HCT116 (cell line): ENCODE measurements around the gene AMBP. TPM values are rescaled to one million over a fixed set of nuclear protein-coding genes. Genes with fewer than 3 reads are reported as not detected.

Experiments used
- ATAC-seq: fragments of 200-7000 bp; cut with Tn5 transposase; 2 replicates; pipeline ENCODE4 v1.9.1; 2020; ENCODE audit warnings: mild to moderate bottlenecking, moderate library complexity
- BruUV-seq: library from RNA; stranded (reverse); fragments of 400-500 nt; replicated peaks from 2 replicates; lab custom pipeline; 2021; lab: Mats Ljungman, UMichigan
- CTCF ChIA-PET: fragments of 300-600 bp; sonication (Branson Sonifier 250); formaldehyde crosslinking; loops from one replicate; lab custom pipeline; 2021; ENCODE audit warnings: antibody characterized with exemption; lab: Charles Lee
- POLR2A ChIA-PET: fragments of 300-600, 350-600 bp; sonication (Branson Sonifier 250); formaldehyde crosslinking; loops from one replicate; lab custom pipeline; 2021; ENCODE audit warnings: antibody characterized with exemption; lab: Charles Lee
- RAD21 ChIA-PET, 2 experiments: fragments of 300-600 bp; sonication (Branson Sonifier 250); formaldehyde crosslinking; loops; one replicate each; lab custom pipeline; 2023; ENCODE audit warnings: low total read pairs in 2 of 2; ENCODE audit not compliant: uncharacterized antibody in 2 of 2, unreplicated experiment in 2 of 2, low non-redundant PET in 1 of 2; lab: Charles Lee
- DNase-seq: peaks from one replicate; pipeline ENCODE4 v3.0.0-alpha.2; 2010; ENCODE audit warnings: low read depth, low spot score
- H2AFZ ChIP-seq: fragments of 200-600 bp; shearing (Covaris generic), sonication (generic); 2 replicates; pipeline ENCODE4 v1.6.1; 2017; ENCODE audit warnings: low read depth, mixed run types, mixed read lengths, antibody characterized with exemption, low read length; ENCODE audit not compliant: poor library complexity, severe bottlenecking
- H3K27ac ChIP-seq: 2 replicates; pipeline ENCODE4 v1.5.1; 2012; ENCODE audit warnings: low read depth, low read length
- H3K27me3 ChIP-seq: fragments of 200-600 bp; sonication (generic); 2 replicates; pipeline ENCODE4 v1.6.1; 2016; ENCODE audit warnings: mixed run types, low read length, mixed read lengths; ENCODE audit not compliant: insufficient read depth
- H3K36me3 ChIP-seq, 2 experiments: fragments of 200-500 bp in 1 of 2; fragments of 200-600 bp in 1 of 2; sonication (Bioruptor generic) in 1 of 2; sonication (generic) in 1 of 2; 2 replicates each; pipeline versions ENCODE4 v1.5.1 to v1.6.1; 2014 to 2016; ENCODE audit warnings: low read length in 2 of 2, inconsistent platforms in 1 of 2, mixed read lengths in 1 of 2, mixed run types in 1 of 2; ENCODE audit not compliant: insufficient read depth in 2 of 2, control insufficient read depth in 1 of 2
- H3K4me1 ChIP-seq, 2 experiments: fragments of 200-600 bp in 1 of 2; sonication (generic) in 1 of 2; 2 replicates each; pipeline versions ENCODE4 v1.5.1 to v1.6.1; 2012 to 2017; ENCODE audit warnings: low read length in 2 of 2, inconsistent platforms in 1 of 2, mild to moderate bottlenecking in 1 of 2, mixed read lengths in 1 of 2, mixed run types in 1 of 2, moderate library complexity in 1 of 2; ENCODE audit not compliant: insufficient read depth in 2 of 2, control insufficient read depth in 1 of 2
- H3K4me2 ChIP-seq: fragments of 200-600 bp; sonication (generic); 2 replicates; pipeline ENCODE4 v1.6.1; 2017; ENCODE audit warnings: mixed run types, low read length, mixed read lengths
- H3K4me3 ChIP-seq, 2 experiments: fragments of 200-600 bp in 1 of 2; sonication (generic) in 1 of 2; replicated peaks in 1 of 2; 2 replicates each; pipeline ENCODE4 v1.5.1; 2011 to 2016; ENCODE audit warnings: low read length in 2 of 2, control low read depth in 1 of 2, low read depth in 1 of 2, mild to moderate bottlenecking in 1 of 2, mixed read lengths in 1 of 2, mixed run types in 1 of 2
- H3K79me2 ChIP-seq: fragments of 200-600 bp; sonication (generic); 2 replicates; pipeline ENCODE4 v1.6.1; 2017; ENCODE audit warnings: mild to moderate bottlenecking, mixed run types, low read length, moderate library complexity, mixed read lengths; ENCODE audit not compliant: insufficient read depth
- H3K9ac ChIP-seq: fragments of 200-600 bp; sonication (generic); 2 replicates; pipeline ENCODE4 v1.6.1; 2016; ENCODE audit warnings: low read length, mixed read lengths
- H3K9me2 ChIP-seq: fragments of 200-600 bp; sonication (generic), shearing (Covaris generic); 2 replicates; pipeline ENCODE4 v1.6.1; 2017; ENCODE audit warnings: mixed run types, mild to moderate bottlenecking, moderate library complexity; ENCODE audit not compliant: insufficient read depth
- H3K9me3 ChIP-seq, 2 experiments: fragments of 200-500 bp in 1 of 2; fragments of 200-600 bp in 1 of 2; sonication (Bioruptor generic) in 1 of 2; sonication (generic) in 1 of 2; 2 replicates each; pipeline ENCODE4 v1.6.1; 2014 to 2017; ENCODE audit warnings: low read length in 2 of 2, mixed read lengths in 2 of 2, inconsistent platforms in 1 of 2, low read depth in 1 of 2, mild to moderate bottlenecking in 1 of 2, mixed run types in 1 of 2, moderate library complexity in 1 of 2; ENCODE audit not compliant: control insufficient read depth in 1 of 2, insufficient read depth in 1 of 2
- H4K20me1 ChIP-seq: fragments of 200-600 bp; sonication (generic), shearing (Covaris generic); 2 replicates; pipeline ENCODE4 v1.6.1; 2017; ENCODE audit warnings: mixed run types, mild to moderate bottlenecking, moderate library complexity; ENCODE audit not compliant: insufficient read depth
- ATF3 ChIP-seq: IDR thresholded peaks from 2 replicates; pipeline ENCODE4 v1.6.1; 2012
- CBX3 ChIP-seq: IDR thresholded peaks from 2 replicates; pipeline ENCODE4 v1.6.1; 2012; ENCODE audit warnings: low read depth
- CTCF ChIP-seq, 3 experiments: fragments of 200-600 bp in 1 of 3; sonication (generic) in 1 of 3; IDR thresholded peaks in 2 of 3; conservative IDR thresholded peaks in 1 of 3; 2 replicates each; pipeline ENCODE4 v1.5.1; 2012 to 2017; ENCODE audit warnings: low read depth in 2 of 3, low read length in 2 of 3, antibody characterized with exemption in 1 of 3, borderline replicate concordance in 1 of 3, control low read depth in 1 of 3, mild to moderate bottlenecking in 1 of 3, mixed read lengths in 1 of 3, mixed run types in 1 of 3, moderate library complexity in 1 of 3; ENCODE audit not compliant: insufficient read depth in 1 of 3
- ELF1 ChIP-seq: IDR thresholded peaks from 2 replicates; pipeline ENCODE4 v1.6.1; 2012; ENCODE audit warnings: low read depth, borderline replicate concordance
- FOSL1 ChIP-seq: IDR thresholded peaks from 2 replicates; pipeline ENCODE4 v1.6.1; 2012; ENCODE audit warnings: low read depth
- MAX ChIP-seq: IDR thresholded peaks from 2 replicates; pipeline ENCODE4 v1.6.1; 2012
- POLR2A ChIP-seq: IDR thresholded peaks from 2 replicates; pipeline ENCODE4 v1.7.0; 2011; ENCODE audit warnings: borderline replicate concordance; ENCODE audit not compliant: insufficient read depth, insufficient read length; ENCODE audit errors: extremely low read depth
- SIN3A ChIP-seq: IDR thresholded peaks from 2 replicates; pipeline ENCODE4 v1.6.1; 2012; ENCODE audit warnings: low read depth
- SP1 ChIP-seq: IDR thresholded peaks from 2 replicates; pipeline ENCODE4 v1.6.1; 2012; ENCODE audit warnings: low read depth
- SRF ChIP-seq: IDR thresholded peaks from 2 replicates; pipeline ENCODE4 v1.6.1; 2012; ENCODE audit warnings: low read depth
- TCF7L2 ChIP-seq: IDR thresholded peaks from 2 replicates; pipeline ENCODE4 v1.7.0; 2011; ENCODE audit warnings: borderline replicate concordance, inconsistent platforms; ENCODE audit not compliant: insufficient read depth, insufficient read length; ENCODE audit errors: extremely low read depth
- ZFX ChIP-seq: fragments of 450-650 bp; IDR thresholded peaks from 2 replicates; pipeline ENCODE4 v1.6.1; 2017
- ZNF274 ChIP-seq: fragments of 200-500 bp; sonication (Bioruptor generic); IDR thresholded peaks from 2 replicates; pipeline ENCODE4 v1.6.1; 2014; ENCODE audit warnings: mild to moderate bottlenecking, low read depth, low read length, inconsistent platforms
- intact Hi-C: fragments of 100-400 bp; cut with micrococcal nuclease; formaldehyde crosslinking; loops from 2 replicates; pipeline ENCODE4 v1.10.0; 2022
- total RNA-seq: library from RNA; stranded (reverse); gene quantifications from one replicate; pipeline ENCODE4 v1.2.1, GENCODE V29; 2021; ENCODE audit not compliant: unreplicated experiment

Gene AMBP
- total RNA-seq, 1 experiment from 2014 or later = 1.9 TPM

GRCh38 chr9:114099669-114100270 lies 21.7 kb upstream of the AMBP start:
- peaks cover 3 to 4% of the 10 kb centered on the region in 2 experiments; a peak in 2 of 4 replicates for H3K9me3 ChIP-seq
- no peaks in the 10 kb centered on the region for H3K27me3 ChIP-seq
- H3K4me1 ChIP-seq = peaks cover 0 to 9% of the 10 kb centered on the region in 2 experiments; a peak in 2 of 4 replicates
- no peaks in the 10 kb centered on the region for H3K9me2 ChIP-seq
- H3K4me2 ChIP-seq = no peak overlapping the region
- no peaks in the 10 kb centered on the region for H3K36me3 ChIP-seq
- RAD21 ChIA-PET = no interaction called here
- intact Hi-C loops = no loop called here
- no TSS peak for BruUV-seq
- POLR2A ChIA-PET = no interaction called here
- no peak overlapping the region for H3K9ac ChIP-seq
- H4K20me1 ChIP-seq = no peaks in the 10 kb centered on the region
- DNase-seq = no peak
- no peak for TF ChIP-seq ZFX
- no peak for TF ChIP-seq SRF
- no peak for TF ChIP-seq TCF7L2
- no peak for TF ChIP-seq ELF1
- no peak for TF ChIP-seq SIN3A
- no peak for TF ChIP-seq SP1
- no peak for TF ChIP-seq FOSL1
- TF ChIP-seq CBX3 = no peak
- no peak for TF ChIP-seq MAX
- no peak for TF ChIP-seq POLR2A
- no peak for TF ChIP-seq CTCF (IDR thresholded peaks at IDR 0.05 in 2 of 3, conservative IDR thresholded peaks at IDR 0.05 in 1 of 3; ENCODE audit: borderline replicate concordance in 1 of 3, insufficient read depth in 1 of 3, low read depth in 2 of 3, low read length in 2 of 3)
- TF ChIP-seq ZNF274 = no peak
- no peak for TF ChIP-seq ATF3
- TF ChIP-seq, all 23 proteins: peak for 0
- ATAC-seq = no peak
- no peak overlapping the region for H3K27ac ChIP-seq
- CTCF ChIA-PET = interaction anchor here (0.9 to 1.4 kb wide), 2 partner anchors 8 to 362 kb away, joined by 3 to 4 read pairs; no protein-coding TSS in a partner anchor
- H3K4me3 ChIP-seq = no peak overlapping the region
- H2AFZ ChIP-seq = no peak overlapping the region
- H3K79me2 ChIP-seq = no peaks in the 10 kb centered on the region
